ENCODE measurements around the gene ERGIC1. TPM values are rescaled to one million over a fixed set of nuclear protein-coding genes. Genes with fewer than 3 reads are reported as not detected.
A peak's percentile ranks its signal among the peaks of the same experiment; 100 is the strongest.

Gene ERGIC1
- total RNA-seq, 8 experiments from 2014 or later = 31.7 to 98.4 (median 57.7) TPM

DNA sequence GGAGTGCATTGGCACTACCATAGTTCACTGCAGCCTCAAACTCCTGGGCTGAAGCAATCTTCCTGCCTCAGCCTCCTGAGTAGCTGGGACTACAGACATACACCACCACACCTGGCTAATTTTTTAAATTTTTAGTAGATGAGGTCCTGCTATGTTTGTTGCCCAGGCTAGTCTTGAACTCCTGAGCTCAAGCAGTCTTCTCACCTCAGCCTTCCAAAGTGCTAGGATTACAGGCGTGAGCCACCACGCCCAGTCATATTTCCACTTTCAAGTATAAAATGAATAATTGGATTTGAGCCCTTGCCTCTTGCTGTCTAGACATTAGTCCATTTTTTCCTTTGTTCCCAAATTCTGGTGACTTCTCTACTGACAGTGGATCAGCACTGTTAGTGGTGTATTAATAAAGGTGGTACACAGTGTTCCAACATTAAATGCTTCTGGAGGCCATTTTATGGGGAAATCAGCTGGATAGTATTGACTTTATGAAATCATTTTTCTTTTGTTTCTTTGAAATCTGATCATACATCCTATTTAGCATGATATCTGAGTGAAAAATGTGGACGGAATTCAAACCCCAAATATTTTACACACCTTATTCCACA is 165.4 kb downstream of the ERGIC1 start:
- peaks cover 4 to 11% of the 10 kb centered on the region in 2 donors for H3K4me1 ChIP-seq (replicated peaks in 1 of 2)
- ATAC-seq (replicated peaks in 6 of 8) = peak in 4 of 8 experiments; percentile 18 to 74 (median 56)
- no peak overlapping the region for H3K4me3 ChIP-seq
- in situ Hi-C loops (cut with MboI; ENCODE audit: low pct_unique_long_range_greater_than_20kb in 2 of 9, low sequenced_read_pairs in 9 of 9, unreplicated experiment in 9 of 9) = loop anchor here in 3 of 9 experiments (25.0 kb wide), 3 partner anchors 138 to 288 kb away; partner anchors contain the start of gene BNIP1 (in 2 of the 3)
- H3K27ac ChIP-seq = peak overlapping the region; percentile 41 to 52
- WGBS, 10 experiments = 20 to 100% (median 83%) methylated on average over 1 to 3 of the region's 3 CpGs; no CpG with 5 or more reads in 1 of the 10 experiments

DNA sequence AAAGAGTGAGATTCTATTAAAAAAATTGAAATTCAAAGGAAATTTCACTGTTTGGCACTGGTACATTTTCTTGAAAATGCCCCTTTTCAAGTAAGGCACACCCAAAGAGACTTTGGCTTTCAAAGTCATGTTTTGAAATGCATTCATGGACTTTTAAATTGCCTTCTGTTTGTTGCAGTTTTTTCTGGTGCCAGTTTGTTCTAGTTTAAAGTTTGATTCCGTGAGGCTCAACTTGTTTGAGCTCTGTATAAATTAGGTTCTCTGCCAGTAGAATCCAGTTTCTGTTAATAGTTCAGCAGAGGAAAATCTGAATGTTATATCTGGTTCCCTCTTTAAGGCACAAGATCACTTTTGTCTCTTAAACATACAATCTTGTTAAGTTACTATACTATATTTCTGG is 165.9 kb downstream of the ERGIC1 start:
- Histone ChIP-seq H3K4me1 (replicated peaks in 1 of 2) (peaks cover 4 to 12% of the 10 kb centered on the region in 2 donors), H3K4me3 (no peak overlapping the region), H3K27ac (peak overlapping the region in 1 of 2 donors; percentile 41)
- WGBS, 10 experiments = 0 to 83% (median 60%) methylated on average over 1 of the region's 1 CpG; no CpG with 5 or more reads in 3 of the 10 experiments
- in situ Hi-C loops (cut with MboI; ENCODE audit: low pct_unique_long_range_greater_than_20kb in 2 of 9, low sequenced_read_pairs in 9 of 9, unreplicated experiment in 9 of 9) = loop anchor here in 3 of 9 experiments (25.0 kb wide), 3 partner anchors 137 to 287 kb away; partner anchors contain the start of gene BNIP1 (in 2 of the 3)
- ATAC-seq (replicated peaks in 6 of 8) = peak in 5 of 8 experiments; percentile 20 to 37 (median 35)

DNA sequence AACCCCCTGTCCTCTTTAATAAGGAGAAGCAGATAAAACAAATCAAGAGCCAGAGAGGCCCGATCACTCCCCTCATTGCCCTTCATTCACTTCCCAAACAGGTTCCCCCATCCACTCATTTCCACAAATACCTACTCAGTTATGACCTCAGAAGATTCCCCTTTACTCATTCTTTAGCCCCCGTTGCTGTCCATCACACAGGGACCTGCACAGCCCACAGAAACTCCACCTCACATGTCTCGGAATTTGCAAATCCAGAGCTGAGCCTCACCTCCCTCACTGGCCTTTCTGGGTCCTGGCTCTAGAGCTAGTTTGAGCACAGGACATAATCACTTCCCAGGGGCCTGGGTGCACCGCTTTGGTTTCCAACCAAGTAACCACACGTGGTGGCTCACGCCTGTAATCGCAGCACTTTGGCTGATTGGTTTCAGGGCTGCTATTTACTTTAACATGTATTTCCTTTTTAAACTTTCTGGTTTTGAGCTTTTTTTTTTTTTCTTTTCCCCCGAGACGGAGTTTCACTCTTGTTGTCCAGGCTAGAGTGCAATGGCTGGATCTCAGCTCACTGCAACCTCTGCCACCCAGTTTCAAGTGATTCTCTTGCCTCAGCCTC is 167.3 kb downstream of the ERGIC1 start:
- 80 to 100% (median 96%) methylated on average over 1 to 7 of the region's 9 CpGs; no CpG with 5 or more reads in 2 of the 10 experiments for WGBS, 10 experiments

More for the DNA sequence above, 167.3 kb downstream of the ERGIC1 start:
- in situ Hi-C loops (cut with MboI; ENCODE audit: low pct_unique_long_range_greater_than_20kb in 2 of 9, low sequenced_read_pairs in 9 of 9, unreplicated experiment in 9 of 9) = no loop called here
- Histone ChIP-seq H3K27ac (no peak overlapping the region), H3K4me3 (no peak overlapping the region), H3K4me1 (replicated peaks in 1 of 2) (peaks cover 4 to 12% of the 10 kb centered on the region in 2 donors)
- no peak for ATAC-seq (replicated peaks in 6 of 8)

Other genes with a start within 250 kb of the ERGIC1 start
- gene NEURL1B, start 193.0 kb upstream of the ERGIC1 start, total RNA-seq = 1 to 10 TPM in 5 of 8 experiments, under 1 TPM in 3; 0.10 to 8.6 (median 5.2) TPM
- gene DUSP1, start 63.1 kb upstream of the ERGIC1 start, total RNA-seq = 10 to 100 TPM; 10.7 to 55.0 (median 35.0) TPM
- gene RPL26L1, start 125.2 kb downstream of the ERGIC1 start, total RNA-seq = 100 to 1,000 TPM in 1 of 8 experiments, 10 to 100 TPM in 7; 72.3 to 100 (median 85.8) TPM
- 100 to 1,000 TPM in 2 of 8 experiments, 10 to 100 TPM in 6; 34.5 to 352 (median 65.6) TPM for gene ATP6V0E1, start 149.5 kb downstream of the ERGIC1 start, total RNA-seq
- gene CREBRF, start 222.1 kb downstream of the ERGIC1 start, total RNA-seq = 10 to 100 TPM in 7 of 8 experiments, 1 to 10 TPM in 1; 7.9 to 20.8 (median 15.6) TPM

Measured in motor neuron (in vitro differentiated cells).